A549 (cell line): ENCODE measurements around the gene LIN7A.

ENCODE experiments used
- BCL3 ChIP-seq: fragments of >200 bp; sonication (Bioruptor Twin); formaldehyde crosslinking; IDR thresholded peaks from 3 replicates; pipeline ENCODE4 v1.6.1; 2016
- CEBPB ChIP-seq, 2 experiments: fragments of >200 bp in 1 of 2; sonication (Bioruptor Twin) in 1 of 2; formaldehyde crosslinking in 1 of 2; IDR thresholded peaks; 2 replicates each; pipeline ENCODE4 v1.6.1; 2012 to 2016
- CTCF ChIP-seq: fragments of >200 bp; sonication (Bioruptor Twin); formaldehyde crosslinking; IDR thresholded peaks from 3 replicates; pipeline ENCODE4 v1.5.1; 2016
- FOSL2 ChIP-seq, 2 experiments: fragments of 450-650 bp in 1 of 2; fragments of >200 bp in 1 of 2; sonication (Bioruptor Twin) in 1 of 2; formaldehyde crosslinking; IDR thresholded peaks; 2 replicates each; pipeline versions ENCODE4 v1.5.0 to v1.6.1; 2016 to 2020; ENCODE audit warnings: mild to moderate bottlenecking in 1 of 2, moderate library complexity in 1 of 2
- HMGXB4 ChIP-seq: fragments of 250-450 bp; sonication (Bioruptor Pico); IDR thresholded peaks from 2 replicates; pipeline ENCODE4 v1.5.0; 2021; ENCODE audit warnings: mild to moderate bottlenecking, moderate library complexity, borderline replicate concordance
- PBX3 ChIP-seq: IDR thresholded peaks from 2 replicates; pipeline ENCODE4 v1.6.1; 2012
- POLR2A ChIP-seq: IDR thresholded peaks from 2 replicates; pipeline ENCODE4 v1.6.1; 2012; ENCODE audit warnings: mild to moderate bottlenecking, low read length
- POLR2AphosphoS2 ChIP-seq: conservative IDR thresholded peaks from 2 replicates; pipeline ENCODE4 v1.6.1; 2012; ENCODE audit warnings: low read length, improper control_type of control experiment, inconsistent platforms
- USF2 ChIP-seq: fragments of 450-650 bp; IDR thresholded peaks from 2 replicates; pipeline ENCODE4 v1.6.1; 2014; ENCODE audit warnings: antibody characterized with exemption
- ZSCAN20 ChIP-seq: fragments of 250-450 bp; sonication (Bioruptor Pico); IDR thresholded peaks from 2 replicates; pipeline ENCODE4 v1.8.0; 2022; ENCODE audit warnings: mild to moderate bottlenecking, moderate library complexity

- no peak for TF ChIP-seq CTCF
- TF ChIP-seq CEBPB (IDR thresholded peaks at IDR 0.05): no peak
- TF ChIP-seq POLR2A: no peak
- no peak for TF ChIP-seq FOSL2 (IDR thresholded peaks at IDR 0.05)
- no peak for TF ChIP-seq FOSL2 (CRISPR knock-in tag; IDR thresholded peaks at IDR 0.05)
- no peak for TF ChIP-seq HMGXB4 (CRISPR knock-in tag)
- no peak for TF ChIP-seq PBX3
- TF ChIP-seq ZSCAN20 (CRISPR knock-in tag): no peak
- TF ChIP-seq USF2: no peak
- no peak for TF ChIP-seq BCL3
- TF ChIP-seq POLR2AphosphoS2: no peak
Measured at GRCh38 chr12:80938397-80938796, 663 bp upstream of the LIN7A start.
